GM18867 (cell line): ENCODE results near the gene PARD6B.
"Not testable (repeated sequence)": the region's sequence is repeated elsewhere in the genome, so short reads cannot be mapped to it uniquely, and the experiment has no call there.

Experiments used
- ATAC-seq: cut with Tn5 transposase; IDR thresholded peaks from one replicate; pipeline ENCODE4 v1.9.1; 2021; ENCODE audit warnings: mild to moderate bottlenecking, moderate library complexity; ENCODE audit not compliant: unreplicated experiment

The PARD6B gene

DNA sequence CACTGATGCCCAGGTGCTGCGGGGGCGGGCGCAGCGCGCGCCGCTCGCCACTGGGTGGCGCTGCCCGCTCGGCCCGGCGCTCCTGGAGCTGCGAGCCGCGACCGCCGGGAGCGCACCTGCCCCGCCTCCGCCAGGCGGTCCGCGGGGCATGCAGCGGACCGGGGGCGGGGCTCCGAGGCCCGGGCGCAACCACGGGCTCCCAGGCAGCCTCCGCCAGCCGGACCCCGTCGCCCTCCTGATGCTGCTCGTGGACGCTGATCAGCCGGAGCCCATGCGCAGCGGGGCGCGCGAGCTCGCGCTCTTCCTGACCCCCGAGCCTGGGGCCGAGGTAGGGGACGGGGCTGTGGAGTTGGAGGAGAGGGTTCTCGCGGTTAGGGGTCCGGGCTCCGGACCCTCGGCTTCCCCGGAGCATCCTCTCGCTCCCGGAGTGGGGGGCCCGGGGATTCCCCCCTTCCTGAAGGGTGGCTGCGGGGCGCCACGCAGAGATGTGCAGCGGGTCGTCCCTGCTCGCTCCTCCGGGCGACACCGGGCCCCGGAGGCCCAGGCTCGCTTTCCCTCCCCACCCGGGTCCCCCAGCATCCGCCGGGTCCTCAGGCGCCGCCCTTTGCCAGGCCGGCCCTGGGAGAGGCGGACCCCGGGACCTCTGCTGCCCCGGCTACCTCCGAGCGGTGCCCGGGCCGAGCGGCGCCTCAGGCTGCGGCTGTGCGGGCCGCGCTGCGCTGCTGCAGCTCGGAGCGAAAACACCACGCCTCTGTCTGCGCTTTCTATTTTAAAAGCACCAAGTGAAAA is 63.7 kb downstream of the PARD6B start, which contains the start of gene BCAS4:
Gene BCAS4, plus strand, starts transcription at position 216 of the 789 bp plus-strand sequence. Its CDS starts 23 bp downstream, at position 239.
- ATAC-seq, result peak; percentile 69

- ATAC-seq, result no peak
These were observed 65.8 kb downstream of the PARD6B start for GRCh38 chr20:50797142-50797541.

- ATAC-seq, result no peak
These were observed 67.3 kb downstream of the PARD6B start for GRCh38 chr20:50798650-50799049.

GRCh38 chr20:50799176-50799889 is 68.0 kb downstream of the PARD6B start:
- ATAC-seq, result no peak

DNA sequence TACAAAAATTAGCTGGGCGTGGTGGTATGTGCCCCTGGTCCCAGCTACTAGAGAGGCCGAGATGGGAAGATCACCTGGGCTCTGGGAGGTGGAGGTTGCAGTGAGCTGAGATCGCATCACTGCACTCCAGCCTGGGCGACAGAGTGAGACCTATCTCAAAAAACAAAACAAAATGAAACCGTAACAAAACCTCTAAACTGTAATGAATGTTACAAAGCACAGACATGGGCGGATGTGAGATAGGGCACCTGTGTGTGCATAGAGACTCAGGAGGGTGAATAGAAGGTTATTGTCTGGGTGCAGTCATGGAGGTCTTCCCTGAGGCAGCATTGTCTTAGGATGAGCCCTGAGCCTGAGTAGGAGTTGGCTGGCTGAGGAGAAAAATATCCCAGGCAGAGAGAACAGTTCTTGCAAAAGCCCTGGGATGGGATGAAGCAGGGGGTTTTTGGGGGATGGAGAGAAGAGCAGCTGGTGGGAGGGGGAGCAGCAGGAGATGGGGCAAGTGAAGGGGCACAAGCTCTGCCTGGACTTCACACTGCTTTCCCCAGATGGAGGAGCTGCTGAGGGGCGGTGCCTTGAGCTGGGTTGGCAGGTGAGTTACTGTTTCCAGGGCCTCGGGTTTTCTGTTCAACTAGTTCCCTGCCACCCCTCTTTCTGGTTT is 68.6 kb downstream of the PARD6B start:
- ATAC-seq, result peak; percentile 46

GRCh38 chr20:50800986-50801746 is 69.8 kb downstream of the PARD6B start:
- not testable (repeated sequence) for ATAC-seq

DNA sequence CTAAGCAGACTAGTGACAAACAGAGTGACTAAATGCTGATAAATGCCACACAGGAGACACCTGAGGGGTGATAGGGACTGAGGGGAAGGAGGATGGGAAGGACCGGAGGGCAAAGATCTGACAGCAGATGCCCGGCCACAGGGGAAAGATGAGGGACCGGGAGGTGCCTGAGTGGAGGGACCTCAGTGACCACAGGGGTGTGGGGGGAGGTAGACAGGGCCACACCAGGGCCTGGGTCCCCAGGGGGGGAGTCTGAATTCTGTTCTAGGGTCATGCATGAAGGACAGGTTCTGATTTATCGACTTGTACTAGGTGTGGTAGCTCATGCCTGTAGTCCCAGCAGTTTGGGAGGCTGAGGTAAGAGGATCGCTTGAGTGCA is 70.4 kb downstream of the PARD6B start:
- no peak for ATAC-seq

GRCh38 chr20:50802289-50802688 is 70.9 kb downstream of the PARD6B start:
- no peak for ATAC-seq

DNA sequence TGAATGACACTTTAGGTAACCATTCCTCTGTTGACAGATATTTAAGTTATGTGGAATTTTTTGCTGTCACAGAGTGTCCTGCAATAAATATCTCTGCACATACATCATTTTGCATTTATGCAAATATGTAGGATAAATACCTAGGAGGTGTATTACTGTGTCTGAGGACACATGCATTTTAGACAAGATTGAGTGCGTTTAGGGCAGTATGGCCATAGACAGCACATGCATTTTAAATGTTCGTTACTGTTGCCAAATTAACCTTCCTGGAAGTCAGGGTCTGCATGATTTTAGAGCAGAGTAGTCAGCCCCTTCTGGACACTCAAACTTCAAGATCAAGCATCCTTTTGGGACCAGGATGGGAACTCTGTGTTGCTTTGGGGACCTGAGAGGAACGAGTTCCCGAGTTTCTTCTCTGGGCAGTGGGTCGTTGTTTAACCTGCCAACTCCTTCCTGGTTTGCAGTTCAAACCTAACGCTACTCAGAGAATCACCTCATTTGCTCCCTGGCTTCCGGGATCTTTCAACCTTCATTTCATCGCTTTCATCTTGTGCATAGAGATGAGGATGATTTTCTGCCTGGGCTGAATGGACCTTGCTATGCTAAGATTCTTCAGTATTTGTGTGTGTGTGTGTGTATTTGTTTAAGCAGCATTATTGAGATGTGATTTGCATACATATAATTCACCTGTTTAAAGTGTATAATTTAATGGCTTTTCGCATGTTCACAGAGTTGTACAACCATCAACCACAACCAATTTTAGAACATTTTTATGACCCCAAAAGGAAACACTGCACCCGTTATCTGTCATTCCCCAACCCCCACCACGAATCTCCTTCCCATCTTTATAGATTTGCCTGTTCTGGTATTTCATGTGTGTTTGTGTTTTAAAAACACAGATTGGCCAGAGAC is 73.3 kb downstream of the PARD6B start:
- ATAC-seq, result no peak

DNA sequence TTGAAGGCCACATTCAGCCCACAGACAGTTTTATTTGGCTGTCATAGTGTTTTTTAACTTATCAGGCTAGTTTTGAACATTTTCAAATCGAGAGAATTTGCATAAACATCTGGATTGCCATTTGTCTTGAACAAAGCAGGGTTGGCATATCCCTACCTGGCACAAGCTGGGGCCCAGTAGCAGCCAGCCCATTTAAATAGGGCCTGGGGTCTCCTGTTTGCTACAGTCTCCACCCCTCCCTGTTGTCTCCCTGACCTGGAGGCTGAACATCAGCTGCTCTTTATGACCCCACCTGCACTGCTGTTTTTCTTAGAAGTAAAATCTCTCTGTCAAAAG is 73.9 kb downstream of the PARD6B start:
- no peak for ATAC-seq

GRCh38 chr20:50806126-50806768 is 74.9 kb downstream of the PARD6B start:
- ATAC-seq, result no peak
